HepG2 (cell line): ENCODE measurements around the gene ORMDL3. TPM values are rescaled to one million over a fixed set of nuclear protein-coding genes. Genes with fewer than 3 reads are reported as not detected.
"Not testable (repeated sequence)": the region's sequence is repeated elsewhere in the genome, so short reads cannot be mapped to it uniquely, and the experiment has no call there.

ENCODE experiments used
- FOXP1 ChIP-seq, 2 experiments: fragments of 450-650 bp in 1 of 2; IDR thresholded peaks; 2 replicates each; pipeline ENCODE4 v1.6.1; 2017 to 2018; ENCODE audit warnings: antibody characterized with exemption in 1 of 2
- GABPB1 ChIP-seq: IDR thresholded peaks from 2 replicates; pipeline ENCODE4 v1.6.1; 2016; ENCODE audit warnings: mild to moderate bottlenecking, missing genetic modification reagents, moderate library complexity, missing compliant biosample characterization
- GATAD2A ChIP-seq: IDR thresholded peaks from 2 replicates; pipeline ENCODE4 v1.6.1; 2016
- HOXA3 ChIP-seq: sonication (generic); formaldehyde crosslinking; IDR thresholded peaks from 2 replicates; pipeline ENCODE4 v1.5.0; 2020; ENCODE audit warnings: missing genetic modification reagents
- KAT8 ChIP-seq: IDR thresholded peaks from 2 replicates; pipeline ENCODE4 v1.6.1; 2016; ENCODE audit warnings: missing genetic modification reagents, missing compliant biosample characterization
- KLF16 ChIP-seq, 2 experiments: sonication (generic) in 1 of 2; formaldehyde crosslinking in 1 of 2; IDR thresholded peaks; 2 replicates each; pipeline versions ENCODE4 v1.6.1 to v1.8.0; 2016 to 2023; ENCODE audit warnings: missing genetic modification reagents in 2 of 2, missing compliant biosample characterization in 1 of 2
- MED1 ChIP-seq: sonication (generic); formaldehyde crosslinking; IDR thresholded peaks from 2 replicates; pipeline ENCODE4 v1.4.0; 2020; ENCODE audit warnings: missing genetic modification reagents
- MIER3 ChIP-seq: IDR thresholded peaks from 2 replicates; pipeline ENCODE4 v1.6.1; 2016; ENCODE audit warnings: missing compliant biosample characterization, borderline replicate concordance
- MXI1 ChIP-seq: IDR thresholded peaks from 3 replicates; pipeline ENCODE4 v1.6.1; 2012; ENCODE audit warnings: low read depth, low read length, inconsistent platforms, borderline replicate concordance
- NR2F1 ChIP-seq, 2 experiments: fragments of 450-650 bp in 1 of 2; formaldehyde crosslinking in 1 of 2; IDR thresholded peaks; 2 replicates each; pipeline versions ENCODE4 v1.5.0 to v1.6.1; 2016 to 2020; ENCODE audit warnings: mild to moderate bottlenecking in 1 of 2, missing compliant biosample characterization in 1 of 2, missing genetic modification reagents in 1 of 2, moderate library complexity in 1 of 2
- PHF20 ChIP-seq: sonication (generic); formaldehyde crosslinking; IDR thresholded peaks from 2 replicates; pipeline ENCODE4 v1.5.0; 2020; ENCODE audit warnings: mild to moderate bottlenecking, missing genetic modification reagents
- SKIL ChIP-seq: sonication (generic); formaldehyde crosslinking; IDR thresholded peaks from 2 replicates; pipeline ENCODE4 v1.8.0; 2022; ENCODE audit warnings: missing genetic modification reagents, mild to moderate bottlenecking, moderate library complexity, borderline replicate concordance
- TARDBP ChIP-seq: sonication (generic); formaldehyde crosslinking; IDR thresholded peaks from 2 replicates; pipeline ENCODE4 v1.8.0; 2022; ENCODE audit warnings: mild to moderate bottlenecking, missing genetic modification reagents
- TFAP4 ChIP-seq: sonication (generic); IDR thresholded peaks from 2 replicates; pipeline ENCODE4 v1.6.1; 2016; ENCODE audit warnings: low read depth, borderline replicate concordance
- ZNF609 ChIP-seq: sonication (generic); formaldehyde crosslinking; IDR thresholded peaks from 2 replicates; pipeline ENCODE4 v1.4.0; 2020; ENCODE audit warnings: mild to moderate bottlenecking, missing genetic modification reagents, borderline replicate concordance
- ZNF614 ChIP-seq: IDR thresholded peaks from 2 replicates; pipeline ENCODE4 v1.6.1; 2018; ENCODE audit warnings: missing biosample characterization, missing genetic modification reagents, inconsistent platforms, borderline replicate concordance
- ZNF652 ChIP-seq: IDR thresholded peaks from 2 replicates; pipeline ENCODE4 v1.6.1; 2016; ENCODE audit warnings: low read depth, borderline replicate concordance
- polyA plus RNA-seq, 8 experiments: library from polyadenylated mRNA; depleted of rRNA in 3 of 8; stranded (reverse) in 7 of 8; unstranded in 1 of 8; fragments of >200 nt; fragmentation: Illumina TruSeq in 4 of 8; extraction: Trizol in 4 of 8; gene quantifications; 2 replicates each; pipeline versions ENCODE4 v1.2.1 to v1.2.3, GENCODE V29; 2011 to 2016; ENCODE audit warnings: low read depth in 4 of 8, missing spikeins in 1 of 8, mixed read lengths in 1 of 8; ENCODE audit not compliant: insufficient read depth in 1 of 8
- total RNA-seq, 5 experiments: library from RNA; depleted of rRNA; stranded (reverse); fragments of >200 nt; fragmentation: Illumina TruSeq; extraction: Trizol; gene quantifications; 2 replicates each; pipeline ENCODE4 v1.2.3, GENCODE V29; 2016; ENCODE audit warnings: low read depth in 1 of 5
- TF ChIP-seq, protein P1 (sequence below): sonication (generic); formaldehyde crosslinking; IDR thresholded peaks from 2 replicates; pipeline ENCODE4 v1.5.0; 2020; ENCODE audit warnings: mild to moderate bottlenecking, missing genetic modification reagents

Gene ORMDL3
- total and polyA plus RNA-seq, 2 of the 13 experiments (the other 11 are each of a cell fraction or from before 2014, with no cell fraction given): 181 to 384 TPM

DNA sequence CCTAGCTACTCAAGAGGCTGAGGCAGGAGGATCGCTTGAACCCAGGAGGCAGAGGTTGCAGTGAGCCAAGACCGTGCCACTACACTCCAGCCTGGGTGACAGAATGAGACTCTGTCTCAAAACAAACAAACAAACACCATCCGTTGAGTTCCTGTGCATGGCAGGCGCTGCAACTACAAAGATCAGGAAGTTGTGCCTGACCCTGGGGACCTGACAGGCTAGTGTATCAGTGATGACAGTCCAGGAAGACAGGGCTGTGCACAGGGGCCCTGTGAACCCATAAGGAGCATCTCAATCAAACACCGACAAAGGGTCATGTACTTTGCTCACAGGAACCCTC is 21.1 kb upstream of the ORMDL3 start (continued):
- TF ChIP-seq ZNF609 (CRISPR knock-in tag): peak; percentile 56; the same call in 1 of the 2 replicates
- 0 out of 2 replicates have a peak, but pooled peaks have one; percentile 25 for TF ChIP-seq GATAD2A (CRISPR knock-in tag)
- peak; percentile 59 to 72; a peak in 2 of 4 replicates for TF ChIP-seq NR2F1 (CRISPR knock-in tag; IDR thresholded peaks at IDR 0.05)
- peak; percentile 23; the same call in 1 of the 2 replicates for TF ChIP-seq TFAP4
- TF ChIP-seq FOXP1 (IDR thresholded peaks at IDR 0.05): not testable (repeated sequence)
- peak; percentile 97 for TF ChIP-seq FOXP1 (CRISPR knock-in tag; IDR thresholded peaks at IDR 0.05)
- TF ChIP-seq ZNF652 (CRISPR knock-in tag): peak; percentile 33; the same call in 1 of the 2 replicates
- TF ChIP-seq TARDBP (CRISPR knock-in tag): peak; percentile 24; the same call in 1 of the 2 replicates
- TF ChIP-seq, protein P1, sequence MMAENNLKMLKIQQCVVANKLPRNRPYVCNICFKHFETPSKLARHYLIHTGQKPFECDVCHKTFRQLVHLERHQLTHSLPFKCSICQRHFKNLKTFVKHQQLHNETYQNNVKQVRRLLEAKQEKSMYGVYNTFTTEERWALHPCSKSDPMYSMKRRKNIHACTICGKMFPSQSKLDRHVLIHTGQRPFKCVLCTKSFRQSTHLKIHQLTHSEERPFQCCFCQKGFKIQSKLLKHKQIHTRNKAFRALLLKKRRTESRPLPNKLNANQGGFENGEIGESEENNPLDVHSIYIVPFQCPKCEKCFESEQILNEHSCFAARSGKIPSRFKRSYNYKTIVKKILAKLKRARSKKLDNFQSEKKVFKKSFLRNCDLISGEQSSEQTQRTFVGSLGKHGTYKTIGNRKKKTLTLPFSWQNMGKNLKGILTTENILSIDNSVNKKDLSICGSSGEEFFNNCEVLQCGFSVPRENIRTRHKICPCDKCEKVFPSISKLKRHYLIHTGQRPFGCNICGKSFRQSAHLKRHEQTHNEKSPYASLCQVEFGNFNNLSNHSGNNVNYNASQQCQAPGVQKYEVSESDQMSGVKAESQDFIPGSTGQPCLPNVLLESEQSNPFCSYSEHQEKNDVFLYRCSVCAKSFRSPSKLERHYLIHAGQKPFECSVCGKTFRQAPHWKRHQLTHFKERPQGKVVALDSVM (CRISPR knock-in tag): peak; percentile 92
- peak; percentile 84 for TF ChIP-seq MED1 (CRISPR knock-in tag)
- TF ChIP-seq GABPB1 (CRISPR knock-in tag): peak; percentile 46
- TF ChIP-seq MXI1: peak; percentile 67; the same call in 1 of the 3 replicates
- peak in 1 of 2 experiments; percentile 25; a peak in 1 of 4 replicates for TF ChIP-seq KLF16 (CRISPR knock-in tag; IDR thresholded peaks at IDR 0.05)
- 0 out of 2 replicates have a peak, but pooled peaks have one; percentile 27 for TF ChIP-seq KAT8 (CRISPR knock-in tag)
- 0 out of 2 replicates have a peak, but pooled peaks have one; percentile 19 for TF ChIP-seq ZNF614 (CRISPR knock-in tag)
- 0 out of 2 replicates have a peak, but pooled peaks have one; percentile 55 for TF ChIP-seq SKIL (CRISPR knock-in tag)
- peak; percentile 49; the same call in 1 of the 2 replicates for TF ChIP-seq PHF20 (CRISPR knock-in tag)
- TF ChIP-seq MIER3 (CRISPR knock-in tag): peak; percentile 70; the same call in 1 of the 2 replicates
- TF ChIP-seq HOXA3 (CRISPR knock-in tag): peak; percentile 37; the same call in 1 of the 2 replicates
